ENCODE data around the gene WDR7. TPM values are rescaled to one million over a fixed set of nuclear protein-coding genes. Genes with fewer than 3 reads are reported as not detected.
A peak's percentile ranks its signal among the peaks of the same experiment; 100 is the strongest.

The WDR7 gene
- total RNA-seq, 4 donors from 2014 or later, result 19.3 to 51.4 (median 28.8) TPM

DNA sequence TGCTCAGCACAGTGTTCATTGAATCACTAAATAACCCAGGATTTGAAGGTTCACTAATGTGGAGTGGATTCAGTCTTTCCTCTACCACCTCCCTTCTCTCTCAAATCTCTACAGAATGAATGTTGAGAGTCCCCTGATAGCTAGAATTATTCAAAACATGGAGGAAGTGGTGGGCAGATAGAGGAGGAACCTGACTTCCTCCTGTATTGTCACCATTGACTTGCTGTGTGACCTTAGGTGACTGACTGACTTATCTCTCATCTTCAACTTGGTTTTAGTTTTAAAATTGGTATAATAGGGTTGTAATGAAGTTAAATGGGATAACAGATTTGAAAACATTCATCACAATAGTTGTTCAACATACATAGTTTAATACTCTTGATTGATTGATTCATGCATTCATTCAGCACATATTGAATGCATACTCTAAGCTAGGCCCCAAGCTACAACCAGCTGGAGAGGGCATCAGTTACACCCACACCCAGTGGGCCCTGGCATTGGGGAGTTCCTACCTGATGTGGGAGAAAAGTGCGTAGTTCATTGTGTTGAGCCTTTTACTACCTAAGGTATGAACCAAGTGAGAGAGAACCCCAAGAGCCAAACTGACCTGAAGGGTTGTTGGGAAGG, 96.0 kb downstream of the WDR7 start:
- Histone ChIP-seq H3K9me3 (no peaks in the 10 kb centered on the region), H3K27me3 (no peaks in the 10 kb centered on the region), H3K4me1 (no peaks in the 10 kb centered on the region), H3K27ac (no peak overlapping the region), H3K36me3 (peaks cover 0 to 11% of the 10 kb centered on the region in 2 donors), H3K4me3 (no peak overlapping the region)
- ATAC-seq, result no peak
- WGBS, 2 donors (ENCODE audit: low coverage in 1 of 2), result no CpG with 5 or more reads among the region's 1 CpG
- TF ChIP-seq POLR2AphosphoS5 (IDR thresholded peaks at IDR 0.05) (no peak), CTCF (IDR thresholded peaks at IDR 0.05) (no peak), EP300 (IDR thresholded peaks at IDR 0.05) (no peak), POLR2A (IDR thresholded peaks at IDR 0.05) (no peak)

- Histone ChIP-seq H3K27ac (no peak overlapping the region), H3K4me1 (no peaks in the 10 kb centered on the region), H3K36me3 (peaks cover 0 to 12% of the 10 kb centered on the region in 2 donors), H3K27me3 (no peaks in the 10 kb centered on the region), H3K9me3 (no peaks in the 10 kb centered on the region), H3K4me3 (no peak overlapping the region)
- TF ChIP-seq POLR2A (IDR thresholded peaks at IDR 0.05) (no peak), POLR2AphosphoS5 (IDR thresholded peaks at IDR 0.05) (no peak), CTCF (IDR thresholded peaks at IDR 0.05) (no peak), EP300 (IDR thresholded peaks at IDR 0.05) (no peak)
- no peak for ATAC-seq
Measured at GRCh38 chr18:56747857-56748256, 96.7 kb downstream of the WDR7 start.

GRCh38 chr18:56748698-56749268, 97.6 kb downstream of the WDR7 start:
- Histone ChIP-seq H3K9me3 (no peaks in the 10 kb centered on the region), H3K36me3 (peaks cover 0 to 12% of the 10 kb centered on the region in 2 donors), H3K4me1 (no peaks in the 10 kb centered on the region), H3K27me3 (no peaks in the 10 kb centered on the region), H3K4me3 (no peak overlapping the region), H3K27ac (no peak overlapping the region)
- WGBS, 2 donors (ENCODE audit: low coverage in 1 of 2), result 47 to 82% methylated on average over 2 of the region's 2 CpGs
- no peak for ATAC-seq
- TF ChIP-seq POLR2A (IDR thresholded peaks at IDR 0.05) (no peak), CTCF (IDR thresholded peaks at IDR 0.05) (peak; percentile 25 to 51 (median 37)), EP300 (IDR thresholded peaks at IDR 0.05) (no peak), POLR2AphosphoS5 (IDR thresholded peaks at IDR 0.05) (no peak)

DNA sequence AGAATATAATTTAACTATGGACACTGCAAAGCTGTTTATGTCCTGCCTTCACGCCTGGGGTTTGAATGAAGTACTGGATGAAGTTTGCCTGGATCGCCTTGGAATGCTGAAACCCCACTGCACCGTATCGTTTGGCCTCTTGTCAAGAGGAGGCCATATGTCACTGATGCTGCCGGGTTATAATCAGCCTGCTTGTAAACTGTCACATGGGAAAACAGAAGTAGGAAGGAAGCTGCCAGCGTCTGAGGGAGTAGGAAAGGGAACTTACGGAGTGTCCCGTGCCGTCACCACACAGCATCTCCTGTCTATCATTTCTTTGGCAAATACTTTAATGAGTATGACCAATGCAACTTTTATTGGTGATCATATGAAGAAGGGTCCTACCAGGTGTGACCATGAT, 105.8 kb downstream of the WDR7 start:
- H3K36me3 ChIP-seq, result peaks cover 0 to 19% of the 10 kb centered on the region in 2 donors
- TF ChIP-seq EP300 (IDR thresholded peaks at IDR 0.05) (no peak), CTCF (IDR thresholded peaks at IDR 0.05) (no peak), POLR2A (IDR thresholded peaks at IDR 0.05) (no peak), POLR2AphosphoS5 (IDR thresholded peaks at IDR 0.05) (no peak)
- no peak overlapping the region for H3K27ac ChIP-seq
- 59 to 65% methylated on average over 8 to 9 of the region's 9 CpGs for WGBS, 2 donors (ENCODE audit: low coverage in 1 of 2)
- no peak for ATAC-seq
- H3K27me3 ChIP-seq, result no peaks in the 10 kb centered on the region
- H3K4me3 ChIP-seq, result no peak overlapping the region
- H3K9me3 ChIP-seq, result no peaks in the 10 kb centered on the region
- no peaks in the 10 kb centered on the region for H3K4me1 ChIP-seq

DNA sequence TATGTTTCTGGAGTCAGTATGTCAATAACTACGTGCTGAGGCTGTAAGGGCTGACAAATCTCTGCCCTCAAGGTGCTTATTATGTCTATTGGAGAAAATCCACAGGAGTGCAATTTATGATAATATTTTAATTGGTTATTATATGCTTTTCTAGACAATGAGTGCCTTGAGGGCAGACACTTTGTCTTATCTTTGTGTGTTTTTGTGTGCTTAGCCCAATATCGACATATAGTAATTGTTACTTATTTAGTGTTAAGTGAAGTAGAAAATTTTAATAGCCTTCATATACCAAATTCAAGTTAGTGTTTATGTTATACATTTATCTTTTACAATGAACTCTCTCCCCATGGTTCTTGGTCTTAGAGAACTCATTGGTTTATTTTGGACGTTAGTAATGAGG, 118.9 kb downstream of the WDR7 start:
- H3K27me3 ChIP-seq, result no peaks in the 10 kb centered on the region
- H3K27ac ChIP-seq, result no peak overlapping the region
- H3K9me3 ChIP-seq, result no peaks in the 10 kb centered on the region
- 67 to 95% methylated on average over 3 of the region's 3 CpGs for WGBS, 2 donors (ENCODE audit: low coverage in 1 of 2)
- H3K4me1 ChIP-seq, result peaks cover 0 to 12% (median 0%) of the 10 kb centered on the region in 3 donors
- no peak for ATAC-seq
- H3K36me3 ChIP-seq, result peaks cover 0 to 6% of the 10 kb centered on the region in 2 donors
- no peak for TF ChIP-seq CTCF (IDR thresholded peaks at IDR 0.05)
- no peak for TF ChIP-seq POLR2AphosphoS5 (IDR thresholded peaks at IDR 0.05)
- TF ChIP-seq EP300 (IDR thresholded peaks at IDR 0.05), result no peak
- TF ChIP-seq POLR2A (IDR thresholded peaks at IDR 0.05), result no peak
- H3K4me3 ChIP-seq, result no peak overlapping the region

Data from gastroesophageal sphincter (tissue), 4 donors.